Sigmoid colon (tissue), 4 donors: Measurements from ENCODE around the gene FAM221A.

Source experiments
- CTCF ChIP-seq, 4 experiments: fragments of 450-650 bp in 3 of 4; fragments of 200-600 bp in 1 of 4; IDR thresholded peaks; one replicate each; pipeline ENCODE4 v1.5.1; 2016 to 2019; ENCODE audit warnings: antibody characterized with exemption in 4 of 4, mild to moderate bottlenecking in 3 of 4, moderate library complexity in 2 of 4
- EP300 ChIP-seq, 4 donors: sonication (generic); formaldehyde crosslinking; IDR thresholded peaks; one replicate each; pipeline ENCODE4 v1.6.1; 2017; ENCODE audit warnings: antibody characterized with exemption in 4 of 4
- POLR2A ChIP-seq, 2 donors: fragments of 450-650 bp; IDR thresholded peaks; one replicate each; pipeline ENCODE4 v1.6.1; 2016; ENCODE audit warnings: antibody characterized with exemption in 2 of 2, mild to moderate bottlenecking in 2 of 2, moderate library complexity in 2 of 2
- POLR2AphosphoS5 ChIP-seq, 4 donors: sonication (generic); formaldehyde crosslinking; IDR thresholded peaks; one replicate each; pipeline ENCODE4 v1.6.1; 2017; ENCODE audit warnings: antibody characterized with exemption in 4 of 4

DNA sequence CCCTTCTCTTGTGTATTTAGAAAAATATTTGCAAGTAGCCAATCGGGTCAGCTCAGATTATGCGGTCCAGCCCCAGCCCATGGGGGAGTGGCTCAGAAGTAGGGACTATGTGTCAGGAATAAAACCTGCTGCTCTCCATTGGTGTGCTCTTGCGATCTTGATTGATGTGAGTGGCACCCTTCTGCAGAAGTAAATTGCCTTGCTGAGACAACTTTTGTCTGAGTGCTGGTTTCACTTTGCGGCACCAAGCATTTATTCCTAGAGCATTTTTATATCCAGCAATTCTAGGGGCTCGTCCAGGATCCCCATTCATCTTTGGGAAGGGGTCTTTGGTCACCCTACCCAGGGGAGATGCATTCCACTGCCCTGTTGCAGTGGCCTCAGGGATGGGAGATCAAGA is 26.1 kb upstream of the FAM221A start:
- no peak for TF ChIP-seq CTCF (IDR thresholded peaks at IDR 0.05)
- no peak for TF ChIP-seq EP300 (IDR thresholded peaks at IDR 0.05)
- TF ChIP-seq POLR2AphosphoS5 (IDR thresholded peaks at IDR 0.05), result no peak
- TF ChIP-seq POLR2A (IDR thresholded peaks at IDR 0.05), result no peak
